HepG2 (cell line): Measurements from ENCODE around the gene TOP3B. TPM values are rescaled to one million over a fixed set of nuclear protein-coding genes. Genes with fewer than 3 reads are reported as not detected.

Experiments
- ATF6 ChIP-seq: sonication (generic); formaldehyde crosslinking; conservative IDR thresholded peaks from 2 replicates; pipeline ENCODE4 v1.4.0; 2020; ENCODE audit warnings: missing genetic modification reagents
- CBFB ChIP-seq: sonication (generic); formaldehyde crosslinking; IDR thresholded peaks from 2 replicates; pipeline ENCODE4 v1.4.0; 2020; ENCODE audit warnings: missing genetic modification reagents
- CREB3 ChIP-seq: sonication (generic); formaldehyde crosslinking; IDR thresholded peaks from 2 replicates; pipeline ENCODE4 v1.5.0; 2020; ENCODE audit warnings: missing genetic modification reagents
- DBP ChIP-seq: sonication (generic); formaldehyde crosslinking; IDR thresholded peaks from 2 replicates; pipeline ENCODE4 v1.4.0; 2020; ENCODE audit warnings: missing genetic modification reagents; ENCODE audit errors: not compliant biosample characterization
- HDAC1 ChIP-seq: sonication (generic); formaldehyde crosslinking; IDR thresholded peaks from 2 replicates; pipeline ENCODE4 v1.5.1; 2020; ENCODE audit warnings: mild to moderate bottlenecking, missing genetic modification reagents
- HOXA7 ChIP-seq: sonication (generic); formaldehyde crosslinking; IDR thresholded peaks from 2 replicates; pipeline ENCODE4 v1.8.1; 2022; ENCODE audit warnings: mild to moderate bottlenecking, missing genetic modification reagents, moderate library complexity
- HOXA9 ChIP-seq: sonication (generic); formaldehyde crosslinking; IDR thresholded peaks from 2 replicates; pipeline ENCODE4 v1.8.1; 2022; ENCODE audit warnings: missing genetic modification reagents, mild to moderate bottlenecking, moderate library complexity, borderline replicate concordance
- KAT2B ChIP-seq: fragments of 150-350 bp; IDR thresholded peaks from 2 replicates; pipeline ENCODE4 v1.6.1; 2014; ENCODE audit warnings: low read depth, low read length, borderline replicate concordance
- KDM4B ChIP-seq: sonication (generic); formaldehyde crosslinking; IDR thresholded peaks from 2 replicates; pipeline ENCODE4 v1.4.0; 2020; ENCODE audit warnings: missing genetic modification reagents
- LCORL ChIP-seq, 2 experiments: fragments of 450-650 bp in 1 of 2; sonication (generic) in 1 of 2; formaldehyde crosslinking in 1 of 2; IDR thresholded peaks; 2 replicates each; pipeline versions ENCODE4 v1.5.0 to v1.6.1; 2017 to 2020; ENCODE audit warnings: antibody characterized with exemption in 1 of 2, missing genetic modification reagents in 1 of 2
- LRRFIP1 ChIP-seq: sonication (generic); formaldehyde crosslinking; conservative IDR thresholded peaks from 2 replicates; pipeline ENCODE4 v1.4.0; 2020; ENCODE audit warnings: missing genetic modification reagents
- MAZ ChIP-seq, 2 experiments: sonication (generic) in 1 of 2; formaldehyde crosslinking in 1 of 2; IDR thresholded peaks; 2 replicates each; pipeline versions ENCODE4 v1.5.0 to v1.6.1; 2012 to 2020; ENCODE audit warnings: low read depth in 2 of 2, mild to moderate bottlenecking in 2 of 2, borderline replicate concordance in 1 of 2, improper control_type of control experiment in 1 of 2, low read length in 1 of 2, missing genetic modification reagents in 1 of 2, moderate library complexity in 1 of 2
- SMAD9 ChIP-seq: sonication (generic); formaldehyde crosslinking; IDR thresholded peaks from 2 replicates; pipeline ENCODE4 v1.5.1; 2020; ENCODE audit warnings: mild to moderate bottlenecking, missing genetic modification reagents
- YEATS2 ChIP-seq: sonication (generic); formaldehyde crosslinking; IDR thresholded peaks from 2 replicates; pipeline ENCODE4 v1.4.0; 2020; ENCODE audit warnings: missing genetic modification reagents, borderline replicate concordance
- ZFX ChIP-seq: sonication (generic); formaldehyde crosslinking; IDR thresholded peaks from 2 replicates; pipeline ENCODE4 v1.4.0; 2020; ENCODE audit warnings: mild to moderate bottlenecking, low read depth, missing genetic modification reagents, moderate library complexity
- ZGPAT ChIP-seq: IDR thresholded peaks from 2 replicates; pipeline ENCODE4 v1.6.1; 2016; ENCODE audit warnings: mild to moderate bottlenecking
- ZNF180 ChIP-seq: sonication (generic); formaldehyde crosslinking; IDR thresholded peaks from 2 replicates; pipeline ENCODE4 v1.4.0; 2020; ENCODE audit warnings: low read depth, missing genetic modification reagents, borderline replicate concordance
- ZNF570 ChIP-seq: sonication (generic); formaldehyde crosslinking; IDR thresholded peaks from 2 replicates; pipeline ENCODE4 v1.4.0; 2020; ENCODE audit warnings: mild to moderate bottlenecking, missing genetic modification reagents, borderline replicate concordance
- ZNF780A ChIP-seq: sonication (generic); formaldehyde crosslinking; IDR thresholded peaks from 2 replicates; pipeline ENCODE4 v1.8.0; 2022; ENCODE audit warnings: mild to moderate bottlenecking, missing genetic modification reagents, moderate library complexity
- ZNF792 ChIP-seq: IDR thresholded peaks from 2 replicates; pipeline ENCODE4 v1.6.1; 2016
- ZNF83 ChIP-seq: sonication (generic); formaldehyde crosslinking; IDR thresholded peaks from 2 replicates; pipeline ENCODE4 v1.4.0; 2020; ENCODE audit warnings: missing genetic modification reagents, mild to moderate bottlenecking, borderline replicate concordance
- polyA plus RNA-seq, 8 experiments: library from polyadenylated mRNA; depleted of rRNA in 3 of 8; stranded (reverse) in 7 of 8; unstranded in 1 of 8; fragments of >200 nt; fragmentation: Illumina TruSeq in 4 of 8; extraction: Trizol in 4 of 8; gene quantifications; 2 replicates each; pipeline versions ENCODE4 v1.2.1 to v1.2.3, GENCODE V29; 2011 to 2016; ENCODE audit warnings: low read depth in 4 of 8, missing spikeins in 1 of 8, mixed read lengths in 1 of 8; ENCODE audit not compliant: insufficient read depth in 1 of 8
- total RNA-seq, 5 experiments: library from RNA; depleted of rRNA; stranded (reverse); fragments of >200 nt; fragmentation: Illumina TruSeq; extraction: Trizol; gene quantifications; 2 replicates each; pipeline ENCODE4 v1.2.3, GENCODE V29; 2016; ENCODE audit warnings: low read depth in 1 of 5

Gene TOP3B
- total and polyA plus RNA-seq, 2 of the 13 experiments (the other 11 are each of a cell fraction or from before 2014, with no cell fraction given) = 28.5 to 29.7 TPM

GRCh38 chr22:21938071-21938822 lies 44.3 kb downstream of the TOP3B start (continued):
- TF ChIP-seq SMAD9 (CRISPR knock-in tag) (no peak), CBFB (CRISPR knock-in tag) (no peak; the same call in none of the 2 replicates), HOXA9 (CRISPR knock-in tag) (no peak), LRRFIP1 (no peak), ZNF83 (CRISPR knock-in tag) (no peak), KAT2B (no peak), CREB3 (CRISPR knock-in tag) (no peak), ZNF780A (peak; percentile 72; the same call in 1 of the 2 replicates), ZFX (CRISPR knock-in tag) (peak; percentile 85; the same call in 1 of the 2 replicates), KDM4B (CRISPR knock-in tag) (no peak; the same call in 1 of the 2 replicates), YEATS2 (CRISPR knock-in tag) (peak; percentile 75; the same call in 1 of the 2 replicates), DBP (CRISPR knock-in tag) (no peak), ZNF180 (CRISPR knock-in tag) (no peak), ZNF570 (no peak), ZGPAT (peak; percentile 75), MAZ (IDR thresholded peaks at IDR 0.05; ENCODE audit: borderline replicate concordance, low read depth, low read length) (peak; percentile 82; the same call in 1 of the 2 replicates), MAZ (CRISPR knock-in tag; IDR thresholded peaks at IDR 0.05; ENCODE audit: low read depth) (peak; percentile 91), ATF6 (CRISPR knock-in tag) (no peak), ZNF792 (peak; percentile 60; the same call in 1 of the 2 replicates), LCORL (IDR thresholded peaks at IDR 0.05) (no peak), LCORL (CRISPR knock-in tag; IDR thresholded peaks at IDR 0.05) (peak; percentile 90), HDAC1 (CRISPR knock-in tag) (peak; percentile 93), HOXA7 (no peak)
